CD14-positive monocyte (primary cell): ENCODE data around the gene YDJC. TPM values are rescaled to one million over a fixed set of nuclear protein-coding genes. Genes with fewer than 3 reads are reported as not detected.

Experiments
- DNase-seq, 3 donors: peaks; one replicate each; pipeline ENCODE4 v3.0.0-alpha.2; 2011 to 2022
- H2AFZ ChIP-seq: 2 replicates; pipeline ENCODE4 v1.6.0; 2012; ENCODE audit warnings: mild to moderate bottlenecking, low read depth, low read length, inconsistent platforms; ENCODE audit not compliant: insufficient read depth, poor library complexity, severe bottlenecking
- H3K27ac ChIP-seq, 2 donors: 1 replicate in 1 of 2; 2 replicates in 1 of 2; pipeline ENCODE4 v1.5.1; 2012 to 2013; ENCODE audit warnings: low read length in 2 of 2, control low read depth in 1 of 2, inconsistent platforms in 1 of 2, low read depth in 1 of 2, mild to moderate bottlenecking in 1 of 2
- H3K27me3 ChIP-seq, 2 donors: one replicate each; pipeline versions ENCODE4 v1.6.0 to v1.6.1; 2011 to 2013; ENCODE audit warnings: low read length in 2 of 2; ENCODE audit not compliant: control insufficient read depth in 2 of 2, insufficient read depth in 2 of 2
- H3K36me3 ChIP-seq, 2 donors: replicated peaks in 1 of 2; 1 replicate in 1 of 2; 2 replicates in 1 of 2; pipeline versions ENCODE4 v1.5.1 to v1.6.1; 2012 to 2013; ENCODE audit warnings: low read length in 2 of 2, control low read depth in 1 of 2, inconsistent platforms in 1 of 2, mild to moderate bottlenecking in 1 of 2; ENCODE audit not compliant: insufficient read depth in 2 of 2, control insufficient read depth in 1 of 2
- H3K4me1 ChIP-seq, 2 donors: 1 replicate in 1 of 2; 2 replicates in 1 of 2; pipeline versions ENCODE4 v1.5.1 to v1.6.1; 2012 to 2013; ENCODE audit warnings: low read length in 2 of 2, control low read depth in 1 of 2, inconsistent platforms in 1 of 2, mild to moderate bottlenecking in 1 of 2, moderate library complexity in 1 of 2; ENCODE audit not compliant: insufficient read depth in 2 of 2, control insufficient read depth in 1 of 2
- H3K4me2 ChIP-seq: replicated peaks from 2 replicates; pipeline ENCODE3; 2012; ENCODE audit warnings: low read length, moderate library complexity, mild to moderate bottlenecking; ENCODE audit not compliant: poor library complexity, severe bottlenecking; ENCODE audit errors: extremely low read depth
- H3K4me3 ChIP-seq, 3 experiments: fragments of 200-600 bp in 1 of 3; sonication (generic) in 1 of 3; replicated peaks in 1 of 3; 1 replicate in 2 of 3; 2 replicates in 1 of 3; pipeline ENCODE4 v1.5.1; 2011 to 2013; ENCODE audit warnings: low read length in 3 of 3, mild to moderate bottlenecking in 3 of 3, control low read depth in 2 of 3, low read depth in 2 of 3, inconsistent platforms in 1 of 3, moderate library complexity in 1 of 3
- H3K79me2 ChIP-seq: 2 replicates; pipeline ENCODE4 v1.6.0; 2012; ENCODE audit warnings: mild to moderate bottlenecking, control low read depth, inconsistent platforms, low read length, moderate library complexity; ENCODE audit not compliant: insufficient read depth
- H3K9ac ChIP-seq: 2 replicates; pipeline ENCODE4 v1.6.0; 2017; ENCODE audit warnings: low read length, mild to moderate bottlenecking; ENCODE audit not compliant: insufficient read depth, poor library complexity, severe bottlenecking
- H3K9me3 ChIP-seq, 2 donors: replicated peaks in 1 of 2; 1 replicate in 1 of 2; 2 replicates in 1 of 2; pipeline versions ENCODE4 v1.5.1 to v1.6.1; 2012 to 2013; ENCODE audit warnings: low read length in 2 of 2, control low read depth in 1 of 2; ENCODE audit not compliant: control insufficient read depth in 1 of 2, insufficient read depth in 1 of 2
- H4K20me1 ChIP-seq: 2 replicates; pipeline ENCODE4 v1.6.0; 2012; ENCODE audit warnings: mild to moderate bottlenecking, low read length, control low read depth, moderate library complexity; ENCODE audit not compliant: insufficient read depth
- H3K27ac Mint-ChIP-seq, 7 donors: one replicate each; pipeline ENCODE4 v1.8.0; 2020; ENCODE audit warnings: mild to moderate bottlenecking in 7 of 7, mixed read lengths in 7 of 7, moderate library complexity in 6 of 7, inconsistent platforms in 2 of 7
- H3K27me3 Mint-ChIP-seq, 3 donors: one replicate each; pipeline ENCODE4 v1.8.0; 2021 to 2022; ENCODE audit warnings: low read depth in 3 of 3, mild to moderate bottlenecking in 3 of 3, mixed read lengths in 3 of 3, moderate library complexity in 3 of 3, inconsistent platforms in 1 of 3
- H3K36me3 Mint-ChIP-seq, 2 donors: one replicate each; pipeline ENCODE4 v1.8.0; 2020; ENCODE audit warnings: mixed read lengths in 2 of 2, inconsistent platforms in 1 of 2, mild to moderate bottlenecking in 1 of 2
- H3K4me1 Mint-ChIP-seq: one replicate; pipeline ENCODE4 v1.8.0; 2020; ENCODE audit warnings: mild to moderate bottlenecking, mixed read lengths
- H3K4me3 Mint-ChIP-seq, 2 donors: one replicate each; pipeline ENCODE4 v1.8.0; 2020; ENCODE audit warnings: mild to moderate bottlenecking in 2 of 2, mixed read lengths in 2 of 2, moderate library complexity in 1 of 2
- H3K9me3 Mint-ChIP-seq, 7 donors: one replicate each; pipeline ENCODE4 v1.8.0; 2020 to 2022; ENCODE audit warnings: mixed read lengths in 7 of 7, mild to moderate bottlenecking in 6 of 7, moderate library complexity in 6 of 7, inconsistent platforms in 2 of 7
- CTCF ChIP-seq: fragments of 200-600 bp; IDR thresholded peaks from one replicate; pipeline ENCODE4 v1.8.0; 2022; ENCODE audit warnings: antibody characterized with exemption, mild to moderate bottlenecking
- WGBS: methylation state at CpG from one replicate; pipeline ENCODE4 v1.1.5; 2013; ENCODE audit warnings: missing lambda C conversion rate; ENCODE audit not compliant: insufficient coverage; 5-methylcytosine and 5-hydroxymethylcytosine counted together
- intact Hi-C, 2 donors: fragments of 100-400 bp; cut with micrococcal nuclease; formaldehyde crosslinking; loops; one replicate each; pipeline versions ENCODE4 v1.15.0 to v1.15.1; 2023
- polyA plus RNA-seq, 3 donors: library from polyadenylated mRNA; depleted of rRNA in 1 of 3; unstranded in 2 of 3; stranded (reverse) in 1 of 3; fragments of 300-500 nt in 2 of 3; fragments of >200 nt in 1 of 3; fragmentation: Illumina TruSeq in 2 of 3; gene quantifications; 1 replicate in 2 of 3; 2 replicates in 1 of 3; pipeline ENCODE4 v1.2.3, GENCODE V29; 2012 to 2021

YDJC gene
- polyA plus RNA-seq, 3 donors, result 26.5 to 32.9 (median 26.7) TPM

GRCh38 chr22:21587803-21588611 is 41.8 kb downstream of the YDJC start:
- Mint-ChIP-seq H3K27me3 (no peaks in the 10 kb centered on the region), H3K4me1 (peaks cover 54% of the 10 kb centered on the region), H3K9me3 (no peaks in the 10 kb centered on the region), H3K4me3 (peak overlapping the region in 1 of 2 donors; percentile 52), H3K36me3 (peaks cover 20 to 51% of the 10 kb centered on the region in 2 donors), H3K27ac (peak overlapping the region; percentile 35 to 89 (median 76))
- peaks cover 15% of the 10 kb centered on the region in 2 donors for H3K4me1 ChIP-seq
- peaks cover 99% of the 10 kb centered on the region for H4K20me1 ChIP-seq
- no peak for TF ChIP-seq CTCF
- no peak overlapping the region for H3K4me2 ChIP-seq
- H2AFZ ChIP-seq, result no peak overlapping the region
- intact Hi-C loops, result no loop called here
- peaks cover 10 to 48% of the 10 kb centered on the region in 2 donors for H3K36me3 ChIP-seq
- H3K9ac ChIP-seq, result peak overlapping the region; percentile 12
- peak overlapping the region; percentile 0 to 60 for H3K27ac ChIP-seq
- peaks cover 99% of the 10 kb centered on the region for H3K79me2 ChIP-seq
- H3K4me3 ChIP-seq, result no peak overlapping the region
- H3K27me3 ChIP-seq, result no peaks in the 10 kb centered on the region
- no peaks in the 10 kb centered on the region for H3K9me3 ChIP-seq
- peak in 1 of 3 donors; percentile 24 for DNase-seq
- 44% methylated on average over 1 of the region's 4 CpGs for WGBS

GRCh38 chr22:21585389-21585788 is 44.4 kb downstream of the YDJC start:
- Mint-ChIP-seq H3K9me3 (no peaks in the 10 kb centered on the region), H3K27ac (peak overlapping the region in 1 of 7 donors; percentile 67), H3K4me3 (no peak overlapping the region), H3K4me1 (peaks cover 46% of the 10 kb centered on the region), H3K36me3 (peaks cover 14 to 38% of the 10 kb centered on the region in 2 donors), H3K27me3 (no peaks in the 10 kb centered on the region)
- peaks cover 99% of the 10 kb centered on the region for H4K20me1 ChIP-seq
- peaks cover 99% of the 10 kb centered on the region for H3K79me2 ChIP-seq
- WGBS, result no CpG with 5 or more reads among the region's 2 CpGs
- H3K9me3 ChIP-seq, result no peaks in the 10 kb centered on the region
- H3K4me3 ChIP-seq, result no peak overlapping the region
- no peak for TF ChIP-seq CTCF
- no peak overlapping the region for H3K9ac ChIP-seq
- H3K27me3 ChIP-seq, result no peaks in the 10 kb centered on the region
- peaks cover 5 to 24% of the 10 kb centered on the region in 2 donors for H3K36me3 ChIP-seq
- no peak for DNase-seq
- no peak overlapping the region for H3K4me2 ChIP-seq
- H2AFZ ChIP-seq, result no peak overlapping the region
- peaks cover 15% of the 10 kb centered on the region in 2 donors for H3K4me1 ChIP-seq
- H3K27ac ChIP-seq, result peak overlapping the region in 1 of 2 donors; percentile 18
- intact Hi-C loops, result no loop called here
